ENCODE results near the gene HSD11B1L.

DNA sequence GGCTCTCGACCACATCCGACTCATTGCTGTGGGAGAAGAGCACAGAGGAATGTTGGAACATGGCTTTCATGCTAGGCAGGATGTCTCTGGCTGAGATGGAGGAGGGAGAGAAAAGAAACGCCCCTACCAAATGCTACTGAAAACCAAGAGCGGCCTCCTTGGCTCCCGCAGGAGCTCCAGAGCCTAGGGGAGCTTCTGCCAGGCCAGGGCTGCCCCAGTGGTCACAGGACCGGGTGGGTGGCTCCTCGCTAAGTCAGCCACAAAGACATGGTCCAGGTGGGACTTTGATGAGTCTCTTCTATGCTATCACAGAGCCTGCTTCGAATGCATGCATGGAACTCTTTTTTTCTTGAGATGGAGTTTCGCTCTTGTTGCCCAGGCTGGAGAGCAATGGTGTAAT, 32.4 kb downstream of the HSD11B1L start:
- TF ChIP-seq, protein P1, sequence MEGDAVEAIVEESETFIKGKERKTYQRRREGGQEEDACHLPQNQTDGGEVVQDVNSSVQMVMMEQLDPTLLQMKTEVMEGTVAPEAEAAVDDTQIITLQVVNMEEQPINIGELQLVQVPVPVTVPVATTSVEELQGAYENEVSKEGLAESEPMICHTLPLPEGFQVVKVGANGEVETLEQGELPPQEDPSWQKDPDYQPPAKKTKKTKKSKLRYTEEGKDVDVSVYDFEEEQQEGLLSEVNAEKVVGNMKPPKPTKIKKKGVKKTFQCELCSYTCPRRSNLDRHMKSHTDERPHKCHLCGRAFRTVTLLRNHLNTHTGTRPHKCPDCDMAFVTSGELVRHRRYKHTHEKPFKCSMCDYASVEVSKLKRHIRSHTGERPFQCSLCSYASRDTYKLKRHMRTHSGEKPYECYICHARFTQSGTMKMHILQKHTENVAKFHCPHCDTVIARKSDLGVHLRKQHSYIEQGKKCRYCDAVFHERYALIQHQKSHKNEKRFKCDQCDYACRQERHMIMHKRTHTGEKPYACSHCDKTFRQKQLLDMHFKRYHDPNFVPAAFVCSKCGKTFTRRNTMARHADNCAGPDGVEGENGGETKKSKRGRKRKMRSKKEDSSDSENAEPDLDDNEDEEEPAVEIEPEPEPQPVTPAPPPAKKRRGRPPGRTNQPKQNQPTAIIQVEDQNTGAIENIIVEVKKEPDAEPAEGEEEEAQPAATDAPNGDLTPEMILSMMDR (IDR thresholded peaks at IDR 0.05): no peak
- no peak for TF ChIP-seq POLR2A (IDR thresholded peaks at IDR 0.05)

Measured in adrenal gland (tissue), 5 donors.